Measurements from ENCODE around the gene ALG1.
"Not testable (repeated sequence)": the region's sequence is repeated elsewhere in the genome, so short reads cannot be mapped to it uniquely, and the experiment has no call there.

Gene ALG1

DNA sequence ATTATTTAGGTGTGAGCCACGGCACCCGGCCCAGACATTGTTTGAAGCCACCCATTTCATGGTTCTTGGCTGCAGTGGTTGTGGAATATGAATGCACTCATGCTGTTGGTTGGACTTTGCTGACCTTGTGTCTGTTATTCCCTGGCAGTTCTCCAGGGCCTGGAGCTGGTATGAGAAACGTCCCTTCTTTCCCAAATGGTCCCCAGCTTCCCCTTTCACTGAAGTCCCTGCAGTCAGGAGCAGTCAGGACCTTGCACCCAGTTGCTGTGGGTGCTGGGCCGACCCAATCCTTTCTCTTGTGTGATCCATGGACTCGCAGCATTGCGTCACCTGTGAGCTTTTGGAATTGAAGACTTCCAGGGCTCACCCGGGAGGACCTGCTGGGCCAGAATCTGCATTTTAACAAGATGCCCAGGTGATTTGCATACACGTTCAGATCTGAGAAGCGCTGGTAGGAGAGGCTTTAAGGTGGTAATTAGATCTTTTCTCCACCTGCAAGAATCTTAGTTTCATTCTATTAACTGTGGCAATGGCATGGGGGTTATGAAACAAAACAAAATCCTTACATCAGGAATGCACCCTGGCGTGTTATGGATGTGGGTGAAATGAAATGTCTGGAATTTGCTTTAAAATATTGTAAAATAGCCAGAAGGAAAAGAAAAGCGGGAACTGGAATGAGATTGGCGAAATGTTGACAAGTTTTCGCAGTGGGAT is 63.3 kb downstream of the ALG1 start:
- H3K4me3 ChIP-seq (ENCODE audit: low read depth, low read length); H3K27me3 ChIP-seq (replicated peaks); H3K27ac ChIP-seq; in situ Hi-C loops (cut with HindIII; ENCODE audit: low pct_ligation_motif_present, low sequenced_read_pairs); DNase-seq; H3K36me3 ChIP-seq (replicated peaks): not testable (repeated sequence)

All from brain microvascular endothelial cell (primary cell).